ENCODE measurements around the gene GALK2. TPM values are rescaled to one million over a fixed set of nuclear protein-coding genes. Genes with fewer than 3 reads are reported as not detected.

The GALK2 gene
- total and polyA plus RNA-seq, 2 experiments from 2014 or later, result 11.5 to 23.0 TPM

DNA sequence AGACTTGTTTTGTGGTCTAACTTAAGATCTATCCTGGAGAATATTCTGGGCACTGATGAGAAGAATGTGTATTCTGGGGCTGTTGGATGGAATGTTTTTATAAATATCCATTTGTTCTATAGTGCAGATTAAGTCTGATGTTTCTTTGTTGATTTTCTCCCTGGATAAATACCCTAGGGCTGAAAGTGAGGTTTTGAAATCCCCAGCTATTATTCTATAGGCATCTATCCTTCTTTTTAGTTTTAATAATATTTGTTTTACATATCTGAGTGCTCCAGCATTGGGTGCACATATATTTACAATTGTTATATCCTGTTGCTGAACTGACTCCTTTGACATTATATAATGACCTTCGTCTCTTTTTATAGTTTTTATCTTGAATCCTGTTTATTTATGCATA lies 42.9 kb downstream of the GALK2 start:
- H3K79me2 ChIP-seq (replicated peaks; ENCODE audit: insufficient read depth), result peaks cover 17% of the 10 kb centered on the region; the same call in 1 of the 2 replicates
- H3K36me3 ChIP-seq (ENCODE audit: insufficient read depth), result no peaks in the 10 kb centered on the region
- Mint-ChIP-seq H3K36me3 (ENCODE audit: low read depth) (peaks cover 31% of the 10 kb centered on the region), H3K27me3 (ENCODE audit: insufficient read depth, low read depth, poor library complexity) (no peaks in the 10 kb centered on the region), H3K4me1 (no peaks in the 10 kb centered on the region), H3K27ac (no peak overlapping the region), H3K9me3 (peaks cover 30% of the 10 kb centered on the region), H3K4me3 (no peak overlapping the region)
- no peak overlapping the region for H3K27ac ChIP-seq (ENCODE audit: low read depth)
- no peak overlapping the region for H3K4me2 ChIP-seq
- no peaks in the 10 kb centered on the region for H3K27me3 ChIP-seq (ENCODE audit: insufficient read depth)
- ATAC-seq, result no peak
- no peak overlapping the region for H2AFZ ChIP-seq
- H3K4me1 ChIP-seq (ENCODE audit: insufficient read depth), result no peaks in the 10 kb centered on the region
- no peaks in the 10 kb centered on the region for H3F3A ChIP-seq (replicated peaks; ENCODE audit: low read depth)
- no peaks in the 10 kb centered on the region for H3K9me2 ChIP-seq (ENCODE audit: insufficient read depth)
- no peak for DNase-seq (ENCODE audit: low spot score)
- H3K4me3 ChIP-seq, result no peak overlapping the region
- TF ChIP-seq, protein P1, sequence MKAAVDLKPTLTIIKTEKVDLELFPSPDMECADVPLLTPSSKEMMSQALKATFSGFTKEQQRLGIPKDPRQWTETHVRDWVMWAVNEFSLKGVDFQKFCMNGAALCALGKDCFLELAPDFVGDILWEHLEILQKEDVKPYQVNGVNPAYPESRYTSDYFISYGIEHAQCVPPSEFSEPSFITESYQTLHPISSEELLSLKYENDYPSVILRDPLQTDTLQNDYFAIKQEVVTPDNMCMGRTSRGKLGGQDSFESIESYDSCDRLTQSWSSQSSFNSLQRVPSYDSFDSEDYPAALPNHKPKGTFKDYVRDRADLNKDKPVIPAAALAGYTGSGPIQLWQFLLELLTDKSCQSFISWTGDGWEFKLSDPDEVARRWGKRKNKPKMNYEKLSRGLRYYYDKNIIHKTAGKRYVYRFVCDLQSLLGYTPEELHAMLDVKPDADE (IDR thresholded peaks at IDR 0.05), result no peak
- TF ChIP-seq ZNF114 (CRISPR knock-in tag; IDR thresholded peaks at IDR 0.05) (no peak), ZNF331 (CRISPR knock-in tag; IDR thresholded peaks at IDR 0.05; ENCODE audit: low read depth) (no peak), STAT1 (IDR thresholded peaks at IDR 0.05; ENCODE audit: unreplicated experiment) (no peak), NANOG (IDR thresholded peaks at IDR 0.05; ENCODE audit: borderline replicate concordance) (no peak), EZH2phosphoT487 (IDR thresholded peaks at IDR 0.05; ENCODE audit: unreplicated experiment) (no peak), EZH2 (IDR thresholded peaks at IDR 0.05; ENCODE audit: low read depth, unreplicated experiment) (no peak), JUNB (IDR thresholded peaks at IDR 0.05; ENCODE audit: unreplicated experiment) (no peak), CREB1 (CRISPR knock-in tag; IDR thresholded peaks at IDR 0.05; ENCODE audit: low read depth) (no peak)
- TF ChIP-seq, protein P2, sequence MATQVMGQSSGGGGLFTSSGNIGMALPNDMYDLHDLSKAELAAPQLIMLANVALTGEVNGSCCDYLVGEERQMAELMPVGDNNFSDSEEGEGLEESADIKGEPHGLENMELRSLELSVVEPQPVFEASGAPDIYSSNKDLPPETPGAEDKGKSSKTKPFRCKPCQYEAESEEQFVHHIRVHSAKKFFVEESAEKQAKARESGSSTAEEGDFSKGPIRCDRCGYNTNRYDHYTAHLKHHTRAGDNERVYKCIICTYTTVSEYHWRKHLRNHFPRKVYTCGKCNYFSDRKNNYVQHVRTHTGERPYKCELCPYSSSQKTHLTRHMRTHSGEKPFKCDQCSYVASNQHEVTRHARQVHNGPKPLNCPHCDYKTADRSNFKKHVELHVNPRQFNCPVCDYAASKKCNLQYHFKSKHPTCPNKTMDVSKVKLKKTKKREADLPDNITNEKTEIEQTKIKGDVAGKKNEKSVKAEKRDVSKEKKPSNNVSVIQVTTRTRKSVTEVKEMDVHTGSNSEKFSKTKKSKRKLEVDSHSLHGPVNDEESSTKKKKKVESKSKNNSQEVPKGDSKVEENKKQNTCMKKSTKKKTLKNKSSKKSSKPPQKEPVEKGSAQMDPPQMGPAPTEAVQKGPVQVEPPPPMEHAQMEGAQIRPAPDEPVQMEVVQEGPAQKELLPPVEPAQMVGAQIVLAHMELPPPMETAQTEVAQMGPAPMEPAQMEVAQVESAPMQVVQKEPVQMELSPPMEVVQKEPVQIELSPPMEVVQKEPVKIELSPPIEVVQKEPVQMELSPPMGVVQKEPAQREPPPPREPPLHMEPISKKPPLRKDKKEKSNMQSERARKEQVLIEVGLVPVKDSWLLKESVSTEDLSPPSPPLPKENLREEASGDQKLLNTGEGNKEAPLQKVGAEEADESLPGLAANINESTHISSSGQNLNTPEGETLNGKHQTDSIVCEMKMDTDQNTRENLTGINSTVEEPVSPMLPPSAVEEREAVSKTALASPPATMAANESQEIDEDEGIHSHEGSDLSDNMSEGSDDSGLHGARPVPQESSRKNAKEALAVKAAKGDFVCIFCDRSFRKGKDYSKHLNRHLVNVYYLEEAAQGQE (IDR thresholded peaks at IDR 0.05; ENCODE audit: unreplicated experiment), result no peak
- TF ChIP-seq, protein P3, sequence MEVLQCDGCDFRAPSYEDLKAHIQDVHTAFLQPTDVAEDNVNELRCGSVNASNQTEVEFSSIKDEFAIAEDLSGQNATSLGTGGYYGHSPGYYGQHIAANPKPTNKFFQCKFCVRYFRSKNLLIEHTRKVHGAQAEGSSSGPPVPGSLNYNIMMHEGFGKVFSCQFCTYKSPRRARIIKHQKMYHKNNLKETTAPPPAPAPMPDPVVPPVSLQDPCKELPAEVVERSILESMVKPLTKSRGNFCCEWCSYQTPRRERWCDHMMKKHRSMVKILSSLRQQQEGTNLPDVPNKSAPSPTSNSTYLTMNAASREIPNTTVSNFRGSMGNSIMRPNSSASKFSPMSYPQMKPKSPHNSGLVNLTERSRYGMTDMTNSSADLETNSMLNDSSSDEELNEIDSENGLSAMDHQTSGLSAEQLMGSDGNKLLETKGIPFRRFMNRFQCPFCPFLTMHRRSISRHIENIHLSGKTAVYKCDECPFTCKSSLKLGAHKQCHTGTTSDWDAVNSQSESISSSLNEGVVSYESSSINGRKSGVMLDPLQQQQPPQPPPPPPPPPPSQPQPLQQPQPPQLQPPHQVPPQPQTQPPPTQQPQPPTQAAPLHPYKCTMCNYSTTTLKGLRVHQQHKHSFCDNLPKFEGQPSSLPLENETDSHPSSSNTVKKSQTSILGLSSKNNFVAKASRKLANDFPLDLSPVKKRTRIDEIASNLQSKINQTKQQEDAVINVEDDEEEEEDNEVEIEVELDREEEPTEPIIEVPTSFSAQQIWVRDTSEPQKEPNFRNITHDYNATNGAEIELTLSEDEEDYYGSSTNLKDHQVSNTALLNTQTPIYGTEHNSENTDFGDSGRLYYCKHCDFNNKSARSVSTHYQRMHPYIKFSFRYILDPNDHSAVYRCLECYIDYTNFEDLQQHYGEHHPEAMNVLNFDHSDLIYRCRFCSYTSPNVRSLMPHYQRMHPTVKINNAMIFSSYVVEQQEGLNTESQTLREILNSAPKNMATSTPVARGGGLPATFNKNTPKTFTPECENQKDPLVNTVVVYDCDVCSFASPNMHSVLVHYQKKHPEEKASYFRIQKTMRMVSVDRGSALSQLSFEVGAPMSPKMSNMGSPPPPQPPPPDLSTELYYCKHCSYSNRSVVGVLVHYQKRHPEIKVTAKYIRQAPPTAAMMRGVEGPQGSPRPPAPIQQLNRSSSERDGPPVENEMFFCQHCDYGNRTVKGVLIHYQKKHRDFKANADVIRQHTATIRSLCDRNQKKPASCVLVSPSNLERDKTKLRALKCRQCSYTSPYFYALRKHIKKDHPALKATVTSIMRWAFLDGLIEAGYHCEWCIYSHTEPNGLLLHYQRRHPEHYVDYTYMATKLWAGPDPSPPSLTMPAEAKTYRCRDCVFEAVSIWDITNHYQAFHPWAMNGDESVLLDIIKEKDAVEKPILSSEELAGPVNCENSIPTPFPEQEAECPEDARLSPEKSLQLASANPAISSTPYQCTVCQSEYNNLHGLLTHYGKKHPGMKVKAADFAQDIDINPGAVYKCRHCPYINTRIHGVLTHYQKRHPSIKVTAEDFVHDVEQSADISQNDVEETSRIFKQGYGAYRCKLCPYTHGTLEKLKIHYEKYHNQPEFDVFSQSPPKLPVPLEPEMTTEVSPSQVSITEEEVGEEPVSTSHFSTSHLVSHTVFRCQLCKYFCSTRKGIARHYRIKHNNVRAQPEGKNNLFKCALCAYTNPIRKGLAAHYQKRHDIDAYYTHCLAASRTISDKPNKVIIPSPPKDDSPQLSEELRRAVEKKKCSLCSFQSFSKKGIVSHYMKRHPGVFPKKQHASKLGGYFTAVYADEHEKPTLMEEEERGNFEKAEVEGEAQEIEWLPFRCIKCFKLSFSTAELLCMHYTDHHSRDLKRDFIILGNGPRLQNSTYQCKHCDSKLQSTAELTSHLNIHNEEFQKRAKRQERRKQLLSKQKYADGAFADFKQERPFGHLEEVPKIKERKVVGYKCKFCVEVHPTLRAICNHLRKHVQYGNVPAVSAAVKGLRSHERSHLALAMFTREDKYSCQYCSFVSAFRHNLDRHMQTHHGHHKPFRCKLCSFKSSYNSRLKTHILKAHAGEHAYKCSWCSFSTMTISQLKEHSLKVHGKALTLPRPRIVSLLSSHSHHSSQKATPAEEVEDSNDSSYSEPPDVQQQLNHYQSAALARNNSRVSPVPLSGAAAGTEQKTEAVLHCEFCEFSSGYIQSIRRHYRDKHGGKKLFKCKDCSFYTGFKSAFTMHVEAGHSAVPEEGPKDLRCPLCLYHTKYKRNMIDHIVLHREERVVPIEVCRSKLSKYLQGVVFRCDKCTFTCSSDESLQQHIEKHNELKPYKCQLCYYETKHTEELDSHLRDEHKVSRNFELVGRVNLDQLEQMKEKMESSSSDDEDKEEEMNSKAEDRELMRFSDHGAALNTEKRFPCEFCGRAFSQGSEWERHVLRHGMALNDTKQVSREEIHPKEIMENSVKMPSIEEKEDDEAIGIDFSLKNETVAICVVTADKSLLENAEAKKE (CRISPR knock-in tag; IDR thresholded peaks at IDR 0.05), result no peak
- TF ChIP-seq, protein P4, sequence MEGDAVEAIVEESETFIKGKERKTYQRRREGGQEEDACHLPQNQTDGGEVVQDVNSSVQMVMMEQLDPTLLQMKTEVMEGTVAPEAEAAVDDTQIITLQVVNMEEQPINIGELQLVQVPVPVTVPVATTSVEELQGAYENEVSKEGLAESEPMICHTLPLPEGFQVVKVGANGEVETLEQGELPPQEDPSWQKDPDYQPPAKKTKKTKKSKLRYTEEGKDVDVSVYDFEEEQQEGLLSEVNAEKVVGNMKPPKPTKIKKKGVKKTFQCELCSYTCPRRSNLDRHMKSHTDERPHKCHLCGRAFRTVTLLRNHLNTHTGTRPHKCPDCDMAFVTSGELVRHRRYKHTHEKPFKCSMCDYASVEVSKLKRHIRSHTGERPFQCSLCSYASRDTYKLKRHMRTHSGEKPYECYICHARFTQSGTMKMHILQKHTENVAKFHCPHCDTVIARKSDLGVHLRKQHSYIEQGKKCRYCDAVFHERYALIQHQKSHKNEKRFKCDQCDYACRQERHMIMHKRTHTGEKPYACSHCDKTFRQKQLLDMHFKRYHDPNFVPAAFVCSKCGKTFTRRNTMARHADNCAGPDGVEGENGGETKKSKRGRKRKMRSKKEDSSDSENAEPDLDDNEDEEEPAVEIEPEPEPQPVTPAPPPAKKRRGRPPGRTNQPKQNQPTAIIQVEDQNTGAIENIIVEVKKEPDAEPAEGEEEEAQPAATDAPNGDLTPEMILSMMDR (conservative IDR thresholded peaks at IDR 0.05; ENCODE audit: low read depth in 2 of 2), result no peak
- no peaks in the 10 kb centered on the region; the same call in 1 of the 2 replicates for H4K20me1 ChIP-seq (replicated peaks; ENCODE audit: insufficient read depth)
